Adrenal gland (tissue), 12 donors: ENCODE results near the gene RGS6. TPM values are rescaled to one million over a fixed set of nuclear protein-coding genes. Genes with fewer than 3 reads are reported as not detected.

ENCODE experiments used
- DNase-seq, 7 donors: peaks; one replicate each; pipeline ENCODE4 v3.0.0-alpha.2; 2019 to 2020
- H3K27ac ChIP-seq, 5 donors: fragments of 200-600 bp; sonication (generic) in 4 of 5; 1 replicate in 3 of 5; 2 replicates in 2 of 5; pipeline versions ENCODE4 v1.5.1 to v1.8.0; 2016 to 2020; ENCODE audit warnings: mild to moderate bottlenecking in 1 of 5
- H3K27me3 ChIP-seq: fragments of 200-600 bp; 2 replicates; pipeline ENCODE4 v1.8.0; 2021
- H3K36me3 ChIP-seq, 2 donors: fragments of 200-600 bp; replicated peaks in 1 of 2; 1 replicate in 1 of 2; 2 replicates in 1 of 2; pipeline versions ENCODE4 v1.5.1 to v1.8.0; 2018 to 2022
- H3K4me1 ChIP-seq, 2 donors: fragments of 200-600 bp; replicated peaks in 1 of 2; 1 replicate in 1 of 2; 2 replicates in 1 of 2; pipeline versions ENCODE4 v1.5.1 to v1.8.0; 2018 to 2021
- H3K4me3 ChIP-seq, 4 donors: fragments of 200-600 bp; sonication (generic) in 3 of 4; one replicate each; pipeline ENCODE4 v1.5.1; 2016 to 2018
- H3K9me3 ChIP-seq, 3 donors: fragments of 200-600 bp; sonication (generic) in 1 of 3; replicated peaks in 1 of 3; 1 replicate in 2 of 3; 2 replicates in 1 of 3; pipeline versions ENCODE4 v1.5.1 to v1.8.0; 2016 to 2021
- POLR2A ChIP-seq, 2 donors: fragments of 450-650 bp; IDR thresholded peaks; one replicate each; pipeline ENCODE4 v1.6.1; 2017; ENCODE audit warnings: antibody characterized with exemption in 2 of 2, mild to moderate bottlenecking in 2 of 2, moderate library complexity in 1 of 2
- WGBS, 4 donors: extraction: QIAGEN DNeasy Blood & Tissue Kit in 2 of 4; methylation state at CpG; one replicate each; pipeline versions ENCODE4 v1.1.5 to v1.1.7; 2013 to 2017; 5-methylcytosine and 5-hydroxymethylcytosine counted together
- intact Hi-C, 2 donors: fragments of 100-400 bp; cut with DNase I; formaldehyde crosslinking; loops; one replicate each; pipeline versions ENCODE4 v1.14.1 to v1.15.0; 2022 to 2023
- polyA plus RNA-seq, 3 donors: library from polyadenylated mRNA; stranded (reverse); fragments of 200-250 nt in 2 of 3; fragments of 350-450 nt in 1 of 3; fragmentation: Illumina TruSeq in 1 of 3; extraction: RNeasy Lipid Tissue Mini Kit (QIAGEN cat#74804) in 1 of 3; gene quantifications; one replicate each; pipeline ENCODE4 v1.2.3, GENCODE V29; 2013 to 2014
- total RNA-seq, 9 donors: library from RNA; depleted of rRNA in 4 of 9; stranded (reverse); fragments of >200 nt in 4 of 9; fragments of 120-200 nt in 1 of 9; fragmentation: NEBNext Ultra II Directional in 1 of 9; extraction: Animal tissue kit (Norgen Biotek cat#: 25700) in 1 of 9; gene quantifications; one replicate each; pipeline versions ENCODE4 v1.1.0 to v1.2.4, GENCODE V29; 2013 to 2023
- TF ChIP-seq, protein P1 (sequence below), 6 experiments: fragments of 450-650 bp in 4 of 6; fragments of 200-600 bp in 2 of 6; sonication (generic) in 1 of 6; IDR thresholded peaks; 1 replicate in 5 of 6; 2 replicates in 1 of 6; pipeline versions ENCODE4 v1.5.1 to v1.8.0; 2016 to 2021; ENCODE audit warnings: antibody characterized with exemption in 6 of 6, mild to moderate bottlenecking in 2 of 6, moderate library complexity in 1 of 6
- donor health status: healthy with polysubstance abuse.
- donor health status: Bipolar disorder and iron deficiency.
- donor health status: DM: yes; HTN: yes; CAD: no.
- donor health status: DM: no; HTN: no; CAD: no.
- donor health status: DM: no; HTN: no; CAD: no.
- donor health status: DM: yes; HTN: yes; CAD: no.

The RGS6 gene
- total and polyA plus RNA-seq, 12 donors, result 0.06 to 4.3 (median 0.41) TPM; not detected in 1

DNA sequence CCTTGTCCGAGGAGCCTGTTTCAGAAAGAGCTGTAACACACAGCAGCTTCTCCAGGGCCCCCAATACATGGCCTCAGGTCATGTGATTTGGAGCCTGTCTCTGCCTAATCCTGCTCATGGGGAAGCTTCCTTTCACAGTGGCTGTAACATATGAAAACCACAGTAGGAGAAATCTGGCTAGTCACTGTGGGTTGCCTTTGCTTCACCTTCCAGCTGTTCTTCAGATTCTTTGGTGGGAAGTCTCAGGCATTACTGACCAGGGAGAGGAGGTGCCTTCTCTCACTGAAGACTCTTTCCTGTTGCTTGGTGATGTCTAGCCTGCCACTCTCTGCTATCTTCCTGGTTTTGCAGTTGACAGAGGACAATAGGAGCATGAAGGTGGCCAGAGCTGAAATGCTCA, 611.1 kb downstream of the RGS6 start:
- Histone ChIP-seq H3K27ac (no peak overlapping the region), H3K4me1 (no peaks in the 10 kb centered on the region), H3K27me3 (no peaks in the 10 kb centered on the region), H3K9me3 (no peaks in the 10 kb centered on the region), H3K4me3 (no peak overlapping the region), H3K36me3 (no peaks in the 10 kb centered on the region)
- TF ChIP-seq, protein P1, sequence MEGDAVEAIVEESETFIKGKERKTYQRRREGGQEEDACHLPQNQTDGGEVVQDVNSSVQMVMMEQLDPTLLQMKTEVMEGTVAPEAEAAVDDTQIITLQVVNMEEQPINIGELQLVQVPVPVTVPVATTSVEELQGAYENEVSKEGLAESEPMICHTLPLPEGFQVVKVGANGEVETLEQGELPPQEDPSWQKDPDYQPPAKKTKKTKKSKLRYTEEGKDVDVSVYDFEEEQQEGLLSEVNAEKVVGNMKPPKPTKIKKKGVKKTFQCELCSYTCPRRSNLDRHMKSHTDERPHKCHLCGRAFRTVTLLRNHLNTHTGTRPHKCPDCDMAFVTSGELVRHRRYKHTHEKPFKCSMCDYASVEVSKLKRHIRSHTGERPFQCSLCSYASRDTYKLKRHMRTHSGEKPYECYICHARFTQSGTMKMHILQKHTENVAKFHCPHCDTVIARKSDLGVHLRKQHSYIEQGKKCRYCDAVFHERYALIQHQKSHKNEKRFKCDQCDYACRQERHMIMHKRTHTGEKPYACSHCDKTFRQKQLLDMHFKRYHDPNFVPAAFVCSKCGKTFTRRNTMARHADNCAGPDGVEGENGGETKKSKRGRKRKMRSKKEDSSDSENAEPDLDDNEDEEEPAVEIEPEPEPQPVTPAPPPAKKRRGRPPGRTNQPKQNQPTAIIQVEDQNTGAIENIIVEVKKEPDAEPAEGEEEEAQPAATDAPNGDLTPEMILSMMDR (IDR thresholded peaks at IDR 0.05), result no peak
- DNase-seq, result no peak
- intact Hi-C loops, result no loop called here
- WGBS, 4 donors, result 83 to 90% (median 84%) methylated on average over 1 of the region's 1 CpG; no CpG with 5 or more reads in 1 of the 4 donors

DNA sequence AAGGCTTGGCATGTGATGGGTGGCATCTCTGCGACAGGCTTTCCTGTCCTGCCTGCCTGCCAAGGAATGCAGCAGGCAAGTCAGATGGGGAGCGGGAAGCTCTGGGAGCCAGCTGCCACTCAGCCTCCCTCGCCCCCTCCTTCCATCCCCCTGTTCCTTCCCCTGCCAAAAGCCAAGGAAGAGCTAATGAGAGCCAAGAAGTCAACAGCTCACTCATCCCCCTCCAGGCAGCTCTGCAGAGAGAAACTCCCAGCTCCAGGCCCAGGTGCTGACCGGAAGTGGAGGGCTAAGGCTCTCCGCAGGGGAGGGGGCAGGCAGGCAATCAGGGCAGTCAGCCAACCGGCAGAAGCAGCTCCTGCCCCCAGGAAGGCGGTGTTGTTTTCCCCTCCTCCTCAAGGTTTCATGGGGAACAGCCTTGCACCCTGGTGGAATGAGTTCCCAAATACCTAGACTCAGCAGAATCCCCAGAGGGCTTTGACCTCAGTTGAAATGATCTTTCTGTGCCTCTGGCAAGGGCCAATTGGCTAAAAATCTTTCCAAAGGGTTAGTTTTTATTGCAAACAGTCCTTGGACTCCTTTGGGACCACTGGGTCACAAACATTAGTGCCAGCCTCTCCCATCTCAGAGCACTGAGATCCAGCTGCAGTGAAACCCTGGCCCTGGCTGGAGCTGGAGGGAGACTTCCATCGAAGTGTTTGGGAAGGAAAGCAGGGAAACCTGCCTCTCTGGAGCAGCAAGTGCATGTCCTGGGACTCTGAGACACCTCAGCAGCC, 612.6 kb downstream of the RGS6 start:
- intact Hi-C loops, result no loop called here
- Histone ChIP-seq H3K36me3 (no peaks in the 10 kb centered on the region), H3K4me1 (no peaks in the 10 kb centered on the region), H3K27ac (no peak overlapping the region), H3K4me3 (no peak overlapping the region), H3K27me3 (no peaks in the 10 kb centered on the region), H3K9me3 (no peaks in the 10 kb centered on the region)
- no peak for TF ChIP-seq POLR2A (IDR thresholded peaks at IDR 0.05)
- TF ChIP-seq, protein P1 (IDR thresholded peaks at IDR 0.05), result no peak
- DNase-seq, result no peak
- WGBS, 4 donors, result 59 to 69% (median 66%) methylated on average over 6 to 8 of the region's 8 CpGs

DNA sequence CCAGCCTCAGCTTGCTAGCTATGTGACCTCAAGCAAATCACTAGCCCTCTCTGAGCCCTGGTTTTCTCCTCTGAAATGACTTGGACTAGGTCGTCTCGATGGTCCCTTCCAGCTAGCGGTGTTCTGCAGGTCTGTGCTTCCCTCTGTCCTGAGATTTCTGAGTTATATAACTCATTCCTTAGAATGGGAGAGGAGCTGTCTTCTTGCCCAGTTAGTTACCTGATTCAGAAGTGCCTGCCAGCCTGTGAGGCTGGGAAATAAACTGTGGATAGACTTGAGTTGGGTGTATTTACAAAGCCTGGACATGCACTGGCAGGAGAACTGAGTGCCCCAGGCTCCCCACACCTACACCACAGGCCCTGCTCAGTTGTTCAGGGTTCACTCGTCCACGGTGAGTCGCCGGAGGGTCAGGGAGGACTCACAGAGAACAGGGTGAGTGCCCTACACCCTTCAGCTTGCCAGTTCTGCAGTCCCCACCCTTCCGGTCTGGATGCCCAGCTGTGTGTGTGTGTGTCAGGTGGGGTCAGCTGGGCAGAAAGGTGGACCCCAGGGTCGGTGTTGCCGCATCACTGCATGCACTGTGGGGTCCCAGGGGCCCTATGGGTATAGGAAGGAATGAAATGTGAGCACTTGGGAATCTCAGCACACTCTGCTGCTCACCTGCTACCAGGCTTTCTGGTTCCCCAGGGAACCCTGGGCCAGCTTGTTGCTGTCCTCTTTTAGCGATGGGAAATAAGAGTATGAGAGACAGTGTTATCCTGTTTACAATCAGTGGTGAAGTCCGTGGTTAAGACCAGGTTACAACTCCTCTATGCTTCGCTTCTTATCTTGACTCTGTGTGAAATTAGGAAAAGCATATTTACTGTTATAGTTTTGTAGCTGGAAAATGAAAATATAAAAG, 613.4 kb downstream of the RGS6 start:
- Histone ChIP-seq H3K4me1 (no peaks in the 10 kb centered on the region), H3K36me3 (no peaks in the 10 kb centered on the region), H3K9me3 (no peaks in the 10 kb centered on the region), H3K4me3 (no peak overlapping the region), H3K27ac (no peak overlapping the region), H3K27me3 (no peaks in the 10 kb centered on the region)
- DNase-seq, result no peak
- intact Hi-C loops, result no loop called here
- TF ChIP-seq POLR2A (IDR thresholded peaks at IDR 0.05), result no peak
- TF ChIP-seq, protein P1 (IDR thresholded peaks at IDR 0.05), result no peak
- 86 to 88% (median 87%) methylated on average over 11 to 13 of the region's 13 CpGs for WGBS, 4 donors

DNA sequence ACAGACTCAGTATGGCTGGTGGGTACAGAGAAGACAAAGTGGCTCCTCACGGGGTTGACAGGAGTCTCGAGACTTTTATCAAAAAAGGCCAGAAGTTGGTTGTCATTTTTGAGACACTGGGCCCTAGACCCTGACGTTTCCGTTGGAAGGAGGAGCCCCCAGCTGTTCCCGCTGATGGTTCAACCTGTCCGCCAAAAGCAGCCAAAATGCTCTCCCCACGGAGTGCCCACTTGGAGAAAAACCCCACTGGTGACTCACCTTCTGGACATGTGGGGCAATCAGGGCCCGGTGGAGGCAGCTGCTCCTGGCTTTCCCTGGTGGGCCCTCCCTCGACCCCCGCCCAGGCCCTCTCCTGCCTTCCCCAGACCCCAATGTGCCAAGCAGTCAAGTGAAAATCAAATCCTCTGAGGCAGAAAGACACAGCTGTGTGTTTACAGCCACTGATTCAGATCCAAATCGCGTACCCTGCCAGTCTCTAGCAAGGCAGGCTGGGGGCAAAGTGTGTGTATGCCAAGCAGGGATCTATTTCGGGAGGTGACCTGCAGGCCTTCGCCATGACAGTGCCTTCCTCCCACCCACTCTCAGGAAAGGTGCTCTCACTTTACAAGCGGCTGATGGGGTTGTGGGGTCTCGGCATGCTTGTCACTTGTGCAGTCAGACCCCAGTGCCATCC, 614.3 kb downstream of the RGS6 start:
- TF ChIP-seq, protein P1 (IDR thresholded peaks at IDR 0.05), result no peak
- no peak for TF ChIP-seq POLR2A (IDR thresholded peaks at IDR 0.05)

More for the DNA sequence above, 614.3 kb downstream of the RGS6 start:
- 82 to 89% (median 87%) methylated on average over 12 to 16 of the region's 16 CpGs for WGBS, 4 donors
- H3K9me3 ChIP-seq, result no peaks in the 10 kb centered on the region
- no peak overlapping the region for H3K4me3 ChIP-seq
- no peaks in the 10 kb centered on the region for H3K27me3 ChIP-seq
- H3K27ac ChIP-seq, result no peak overlapping the region
- no peaks in the 10 kb centered on the region for H3K36me3 ChIP-seq
- H3K4me1 ChIP-seq, result no peaks in the 10 kb centered on the region
- intact Hi-C loops, result no loop called here
- DNase-seq, result no peak
